HG03025 (cell line): Measurements from ENCODE around the gene G3BP1.
A peak's percentile ranks its signal among the peaks of the same experiment; 100 is the strongest.
"Not testable (repeated sequence)": the region's sequence is repeated elsewhere in the genome, so short reads cannot be mapped to it uniquely, and the experiment has no call there.

Experiments used
- ATAC-seq: cut with Tn5 transposase; IDR thresholded peaks from one replicate; pipeline ENCODE4 v1.9.1; 2021; ENCODE audit warnings: mild to moderate bottlenecking, moderate library complexity; ENCODE audit not compliant: unreplicated experiment, low FRiP score

G3BP1 gene

GRCh38 chr5:151771259-151772028 is at the start of gene G3BP1:
G3BP1 (plus strand) TSS chr5:151771954; CDS start chr5:151786621, 14,667 bp downstream.
- ATAC-seq = peak; percentile 77

GRCh38 chr5:151722546-151722945 is 49.2 kb upstream of the G3BP1 start:
- no peak for ATAC-seq

- ATAC-seq = no peak
Observed at GRCh38 chr5:151724360-151724759, 47.4 kb upstream of the G3BP1 start.

DNA sequence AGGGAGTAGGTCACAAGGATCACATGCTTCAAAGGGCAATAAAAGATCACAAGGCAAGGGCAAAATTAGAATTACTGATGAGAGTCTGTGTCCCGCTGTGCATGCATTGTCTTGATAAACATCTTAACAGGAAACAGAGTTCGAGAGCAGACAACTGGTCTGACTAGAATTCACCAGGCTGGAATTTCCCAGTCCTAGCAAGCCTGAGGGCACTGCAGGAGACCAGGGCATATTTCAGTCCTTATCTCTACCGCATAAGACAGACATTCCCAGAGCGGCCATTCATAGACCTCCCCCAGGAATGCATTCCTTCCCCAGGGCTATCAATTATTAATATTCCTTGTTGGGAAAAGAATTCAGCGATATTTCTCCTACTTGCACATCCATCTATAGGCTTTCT is 42.2 kb upstream of the G3BP1 start:
- ATAC-seq = not testable (repeated sequence)

- no peak for ATAC-seq
Observed at GRCh38 chr5:151730381-151730780, 41.4 kb upstream of the G3BP1 start.

- ATAC-seq = no peak
Observed at GRCh38 chr5:151733358-151734063, 38.2 kb upstream of the G3BP1 start.

GRCh38 chr5:151734064-151734408 is 37.7 kb upstream of the G3BP1 start:
- ATAC-seq = no peak

DNA sequence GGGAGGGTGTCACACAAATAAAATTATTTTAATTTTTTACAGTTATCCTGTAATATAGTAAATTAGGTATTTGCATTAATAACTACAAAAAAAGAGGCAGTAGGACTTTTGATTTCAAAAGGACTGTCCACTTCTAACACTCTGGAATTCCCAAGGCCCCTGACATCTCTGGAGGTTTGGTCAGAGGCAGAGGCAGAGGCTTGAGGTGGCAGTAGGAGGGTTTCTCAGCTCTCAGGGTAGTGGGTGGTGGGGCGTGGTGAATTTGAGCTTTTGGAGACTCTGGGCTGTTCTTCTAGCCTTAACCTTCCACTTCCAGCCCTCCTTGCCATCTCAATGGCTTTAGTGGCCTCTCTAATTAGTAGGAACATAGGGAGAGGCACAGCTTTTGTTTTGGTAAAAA is 36.1 kb upstream of the G3BP1 start:
- no peak for ATAC-seq

DNA sequence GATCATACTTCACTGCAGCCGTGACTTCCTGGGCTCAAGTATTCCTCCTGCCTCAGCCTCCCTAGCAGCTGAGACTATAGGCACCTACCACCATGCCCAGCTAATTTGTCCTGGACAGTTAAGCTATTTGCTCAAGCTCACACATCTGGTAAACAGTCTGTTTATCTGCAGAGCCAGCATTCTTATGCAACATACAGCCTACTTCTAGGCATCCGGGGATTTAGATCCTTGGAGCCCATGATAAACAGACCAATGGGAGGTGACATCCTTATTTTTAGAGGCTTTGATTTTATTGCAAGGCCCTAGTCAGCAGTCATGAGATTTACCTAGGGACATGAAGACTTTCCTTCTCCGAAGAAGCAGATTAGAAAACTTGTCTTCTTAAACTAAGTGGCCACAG is 34.3 kb upstream of the G3BP1 start:
- ATAC-seq = no peak

DNA sequence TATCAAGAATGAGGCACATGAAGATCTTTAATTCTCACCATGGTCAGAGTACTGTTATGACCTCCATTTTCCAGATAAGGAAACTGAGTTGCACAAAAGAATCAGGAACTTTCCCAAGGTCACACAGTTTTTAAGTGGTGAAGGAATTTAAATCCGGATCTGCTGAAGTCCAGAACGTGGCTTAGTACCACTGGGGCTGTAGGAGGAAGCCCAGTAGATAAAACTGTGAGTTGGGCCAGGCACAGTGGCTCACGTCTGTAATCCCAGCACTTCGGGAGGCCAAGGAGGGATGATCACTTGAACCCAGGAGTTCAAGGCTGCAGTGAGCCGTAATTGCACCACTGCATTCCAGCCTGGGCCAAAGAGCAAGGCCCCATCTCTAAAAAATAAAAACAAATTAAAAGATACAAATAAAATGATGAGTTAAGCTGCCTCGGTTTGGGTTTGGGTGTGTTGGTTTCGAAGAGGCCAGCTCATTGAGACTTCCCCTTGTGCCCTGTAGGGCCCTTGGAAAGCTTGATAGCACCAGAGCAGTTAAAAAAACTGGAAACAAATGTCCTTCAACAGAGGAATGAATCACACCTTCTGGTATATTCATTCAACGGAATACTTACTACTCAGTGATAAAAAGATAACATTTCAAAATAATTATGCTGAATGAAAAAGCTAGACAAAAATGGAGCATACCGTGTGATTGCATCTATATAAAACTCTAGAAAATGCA is 33.5 kb upstream of the G3BP1 start:
- no peak for ATAC-seq

DNA sequence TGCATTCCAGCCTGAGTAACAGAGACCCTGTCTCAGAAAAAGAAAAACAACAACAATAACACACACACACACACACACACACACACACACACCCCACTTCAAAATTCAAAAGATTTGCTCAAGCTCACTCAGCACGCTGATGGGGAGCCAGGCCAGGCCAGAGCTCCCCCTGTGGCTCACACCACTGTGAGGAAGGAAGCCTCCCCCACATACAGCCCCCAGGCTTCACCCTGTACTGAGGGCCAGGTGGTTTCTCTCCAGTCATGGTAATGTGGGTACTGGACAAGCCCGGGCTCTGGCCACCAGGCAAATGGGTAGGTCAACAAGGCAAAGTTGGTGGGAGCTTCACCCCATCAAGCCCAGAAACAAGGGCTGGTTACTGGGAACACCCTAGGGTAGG is 32.4 kb upstream of the G3BP1 start:
- ATAC-seq = no peak

- ATAC-seq = no peak
Observed at GRCh38 chr5:151739939-151740335, 31.8 kb upstream of the G3BP1 start.

- peak; percentile 67 for ATAC-seq
Observed at GRCh38 chr5:151740336-151740942, 31.3 kb upstream of the G3BP1 start.

DNA sequence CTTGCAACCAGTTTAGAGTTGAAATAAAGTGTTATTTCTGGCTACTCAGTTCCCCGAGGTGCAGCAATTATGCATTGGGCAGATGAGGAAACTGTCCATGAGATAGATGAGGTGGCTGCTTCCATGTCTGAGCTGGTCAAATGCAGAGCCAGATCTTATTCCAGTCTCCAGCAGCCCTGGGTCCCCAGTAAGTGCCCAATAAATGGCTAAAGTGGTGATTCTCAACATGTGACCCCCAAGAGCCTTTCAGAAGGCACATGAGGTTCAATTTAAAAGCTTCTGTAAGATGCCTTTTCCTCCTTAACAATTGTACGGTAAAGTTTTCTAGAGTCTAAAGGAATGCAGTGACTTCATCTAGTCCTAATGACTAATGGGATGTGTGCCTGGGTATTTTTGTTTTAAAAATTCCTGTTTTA is 30.8 kb upstream of the G3BP1 start:
- no peak for ATAC-seq

DNA sequence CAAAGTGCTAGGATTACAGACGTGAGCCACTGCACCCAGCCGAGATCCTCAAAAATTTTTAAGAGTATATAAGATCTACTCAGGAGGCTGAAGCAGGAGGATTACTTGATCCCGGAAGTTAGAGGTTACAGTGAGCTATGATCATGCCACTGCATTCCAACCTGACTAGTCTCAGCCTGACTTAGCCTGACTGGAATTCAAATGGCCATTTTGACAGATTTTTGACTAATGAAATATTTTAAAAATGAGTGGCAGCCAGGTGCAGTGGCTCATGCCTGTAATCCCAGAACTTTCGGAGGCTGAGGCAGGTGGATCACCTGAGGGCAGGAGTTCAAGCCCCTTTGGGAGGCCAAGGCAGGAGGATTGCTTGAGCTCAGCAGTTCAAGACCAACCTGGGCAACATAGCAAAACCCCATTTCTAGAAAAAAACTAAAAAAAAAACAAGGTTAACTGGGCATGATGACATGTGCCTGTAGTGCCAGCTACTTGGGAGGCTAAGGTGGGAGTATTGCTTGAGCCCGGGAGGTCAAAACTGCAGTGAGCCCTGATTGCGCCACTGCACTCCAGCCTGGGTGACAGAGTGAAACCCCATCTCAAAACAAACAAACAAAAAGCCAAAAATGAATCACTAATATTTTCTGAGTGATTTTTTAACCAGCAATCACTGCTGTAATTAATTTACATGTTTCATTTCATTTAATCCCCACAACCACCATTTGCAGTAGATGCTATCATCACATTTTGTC is 29.9 kb upstream of the G3BP1 start:
- no peak for ATAC-seq

DNA sequence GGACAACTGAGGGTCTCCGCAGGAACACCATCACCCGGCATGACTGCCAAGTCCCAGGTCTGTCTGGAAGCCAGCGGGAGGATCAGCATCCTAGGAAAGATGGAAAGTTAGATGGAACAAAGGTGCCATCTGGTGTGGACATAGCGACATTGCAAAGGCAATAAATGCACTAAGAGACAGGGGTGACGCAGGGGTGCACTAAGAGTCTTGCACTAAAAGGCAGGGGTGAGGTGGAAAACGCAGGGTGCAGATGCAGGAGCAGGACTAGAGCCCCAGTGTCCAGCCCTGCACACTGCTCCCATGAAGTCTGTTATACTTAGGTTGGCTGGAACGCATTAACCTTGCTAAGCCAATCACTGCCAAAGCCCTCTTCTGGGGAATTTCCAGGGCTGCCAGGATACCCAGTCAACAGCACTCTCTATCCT is 28.9 kb upstream of the G3BP1 start:
- no peak for ATAC-seq

DNA sequence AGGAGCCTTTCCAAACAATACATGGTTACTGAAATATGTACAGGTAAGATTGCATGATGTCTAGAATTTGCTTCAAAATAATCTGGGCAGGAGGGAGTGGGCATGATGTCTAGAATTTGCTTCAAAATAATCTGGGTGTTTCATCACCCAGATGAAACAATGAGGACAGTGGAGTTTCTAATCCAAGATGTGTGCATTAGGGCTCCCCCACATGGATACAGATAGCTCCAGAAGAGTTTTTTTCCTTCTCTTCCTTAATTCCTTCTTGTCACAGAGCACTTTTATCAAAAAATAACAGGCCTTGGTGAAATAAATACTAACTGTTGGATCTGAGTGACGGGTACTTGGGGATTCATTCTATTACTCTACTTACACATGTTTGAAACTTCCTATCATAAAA is 28.2 kb upstream of the G3BP1 start:
- ATAC-seq = no peak

- no peak for ATAC-seq
Observed at GRCh38 chr5:151745071-151745705, 26.6 kb upstream of the G3BP1 start.

- no peak for ATAC-seq
Observed at GRCh38 chr5:151750121-151750520, 21.6 kb upstream of the G3BP1 start.

DNA sequence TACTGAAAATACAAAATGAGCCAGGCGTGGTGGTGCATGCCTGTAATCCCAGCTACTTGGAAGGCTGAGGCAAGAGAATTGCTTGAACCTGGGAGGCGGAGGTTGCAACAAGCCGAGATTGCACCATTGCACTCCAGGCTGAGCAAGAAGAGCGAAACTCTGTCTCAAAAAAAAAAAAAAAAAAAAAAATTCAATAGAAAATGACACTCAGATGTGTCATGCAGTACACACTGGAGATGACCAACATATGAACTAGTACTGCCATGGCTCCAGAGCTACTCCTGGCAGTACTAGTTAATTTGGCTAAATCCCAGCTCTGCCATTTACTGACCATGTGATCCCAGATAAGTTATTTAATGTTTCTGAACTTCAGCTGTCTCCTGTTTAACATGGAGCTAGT is 20.7 kb upstream of the G3BP1 start:
- ATAC-seq = no peak
